GM21515 (cell line): ENCODE data around the gene PLK4.
"Not testable (repeated sequence)": the region's sequence is repeated elsewhere in the genome, so short reads cannot be mapped to it uniquely, and the experiment has no call there.

ENCODE experiments used
- ATAC-seq: cut with Tn5 transposase; IDR thresholded peaks from one replicate; pipeline ENCODE4 v1.9.1; 2021; ENCODE audit not compliant: unreplicated experiment

PLK4 gene

GRCh38 chr4:127899682-127900081 is 19.0 kb downstream of the PLK4 start:
- ATAC-seq: not testable (repeated sequence)

GRCh38 chr4:127905029-127905428 is 24.3 kb downstream of the PLK4 start:
- ATAC-seq: no peak

GRCh38 chr4:127916512-127916911 is 35.8 kb downstream of the PLK4 start:
- ATAC-seq: no peak

GRCh38 chr4:127917151-127917550 is 36.5 kb downstream of the PLK4 start:
- no peak for ATAC-seq

GRCh38 chr4:127920521-127920920 is 39.8 kb downstream of the PLK4 start:
- ATAC-seq: no peak

GRCh38 chr4:127922226-127922625 is 41.5 kb downstream of the PLK4 start:
- ATAC-seq: no peak

GRCh38 chr4:127925720-127926119 is 45.0 kb downstream of the PLK4 start:
- not testable (repeated sequence) for ATAC-seq

- no peak for ATAC-seq
These were observed 49.5 kb downstream of the PLK4 start for GRCh38 chr4:127930175-127930574.

GRCh38 chr4:127931836-127932235 is 51.1 kb downstream of the PLK4 start:
- not testable (repeated sequence) for ATAC-seq

- no peak for ATAC-seq
These were observed 56.3 kb downstream of the PLK4 start for GRCh38 chr4:127936974-127937373.
